T-cell (primary cell): Measurements from ENCODE around the gene AP5Z1. TPM values are rescaled to one million over a fixed set of nuclear protein-coding genes. Genes with fewer than 3 reads are reported as not detected.
A peak's percentile ranks its signal among the peaks of the same experiment; 100 is the strongest.

ENCODE experiments used
- ATAC-seq, 4 experiments: fragments of 200-7000 bp in 3 of 4; fragments of 150-1000 bp in 1 of 4; cut with Tn5 transposase; replicated peaks in 1 of 4; 1 replicate in 3 of 4; 2 replicates in 1 of 4; pipeline ENCODE4 v1.10.0; 2021; ENCODE audit warnings: moderate library complexity in 3 of 4, mild to moderate bottlenecking in 2 of 4, moderate number of reproducible peaks in 1 of 4
- CTCF ChIA-PET, 2 donors: fragments of 300-600 bp; sonication (Branson Sonifier 250); formaldehyde crosslinking; loops; one replicate each; lab custom pipeline; 2022; ENCODE audit warnings: antibody characterized with exemption in 2 of 2; lab: Charles Lee
- POLR2A ChIA-PET, 2 donors: fragments of 300-600 bp; sonication (Branson Sonifier 250); formaldehyde crosslinking; loops; one replicate each; lab custom pipeline; 2022; ENCODE audit warnings: antibody characterized with exemption in 2 of 2; lab: Charles Lee
- DNase-seq, 35 experiments: peaks; one replicate each; pipeline versions ENCODE4 v3.0.0 to v3.0.0-alpha.2; 2013 to 2023
- H3K27ac ChIP-seq: one replicate; pipeline ENCODE4 v1.5.1; 2013; ENCODE audit warnings: low read length
- H3K27me3 ChIP-seq, 2 experiments: replicated peaks in 1 of 2; 1 replicate in 1 of 2; 2 replicates in 1 of 2; pipeline versions ENCODE4 v1.6.1 to v1.7.0; 2013; ENCODE audit warnings: low read length in 1 of 2, mixed read lengths in 1 of 2; ENCODE audit not compliant: control insufficient read depth in 2 of 2, insufficient read depth in 2 of 2; ENCODE audit errors: extremely low read depth in 1 of 2
- H3K36me3 ChIP-seq, 2 donors: 1 replicate in 1 of 2; 2 replicates in 1 of 2; pipeline versions ENCODE4 v1.6.1 to v1.7.0; 2013; ENCODE audit warnings: low read length in 1 of 2; ENCODE audit not compliant: control insufficient read depth in 2 of 2, insufficient read depth in 1 of 2; ENCODE audit errors: extremely low read depth in 1 of 2
- H3K4me1 ChIP-seq, 2 experiments: 1 replicate in 1 of 2; 2 replicates in 1 of 2; pipeline versions ENCODE4 v1.6.1 to v1.7.0; 2013; ENCODE audit warnings: low read length in 2 of 2, mixed read lengths in 1 of 2; ENCODE audit not compliant: insufficient read depth in 2 of 2, control insufficient read depth in 1 of 2; ENCODE audit errors: extremely low read depth in 1 of 2
- H3K4me3 ChIP-seq, 2 donors: 1 replicate in 1 of 2; 2 replicates in 1 of 2; pipeline versions ENCODE4 v1.5.1 to v1.7.0; 2013; ENCODE audit warnings: mild to moderate bottlenecking in 2 of 2, low read length in 1 of 2, moderate library complexity in 1 of 2; ENCODE audit not compliant: control insufficient read depth in 1 of 2; ENCODE audit errors: extremely low read depth in 1 of 2
- H3K9me3 ChIP-seq: 2 replicates; pipeline ENCODE4 v1.7.0; 2013
- H3K27ac Mint-ChIP-seq, 2 donors: one replicate each; pipeline ENCODE4 v1.8.0; 2020 to 2021; ENCODE audit warnings: mild to moderate bottlenecking in 2 of 2, mixed read lengths in 2 of 2
- H3K27me3 Mint-ChIP-seq, 2 donors: one replicate each; pipeline ENCODE4 v1.8.0; 2021 to 2022; ENCODE audit warnings: mixed read lengths in 2 of 2
- H3K36me3 Mint-ChIP-seq: one replicate; pipeline ENCODE4 v1.8.0; 2021; ENCODE audit warnings: mixed read lengths
- H3K4me1 Mint-ChIP-seq, 3 donors: one replicate each; pipeline ENCODE4 v1.8.0; 2020 to 2022; ENCODE audit warnings: mixed read lengths in 3 of 3, mild to moderate bottlenecking in 1 of 3
- H3K4me3 Mint-ChIP-seq, 3 donors: one replicate each; pipeline ENCODE4 v1.8.0; 2020 to 2022; ENCODE audit warnings: mild to moderate bottlenecking in 3 of 3, mixed read lengths in 3 of 3, moderate library complexity in 3 of 3
- H3K9me3 Mint-ChIP-seq, 3 donors: one replicate each; pipeline ENCODE4 v1.8.0; 2020 to 2022; ENCODE audit warnings: mixed read lengths in 3 of 3
- WGBS: methylation state at CpG from one replicate; pipeline ENCODE4 v1.1.5; 2013; ENCODE audit warnings: missing lambda C conversion rate; ENCODE audit not compliant: insufficient coverage; 5-methylcytosine and 5-hydroxymethylcytosine counted together
- total RNA-seq, 35 experiments: library from RNA in 6 of 35; stranded (reverse) in 6 of 35; fragments of 120-200 nt in 1 of 35; gene quantifications; one replicate each; pipeline versions ENCODE4 v1.2.1 to v1.2.4 and lab custom pipeline; 2013 to 2026

AP5Z1 gene
- total RNA-seq, 5 donors from 2014 or later (not counting 1 experiment from before 2014, with no cell fraction given): 93.6 to 126 (median 110) TPM

GRCh38 chr7:4730276-4730675 lies 45.1 kb upstream of the AP5Z1 start:
- ATAC-seq: no peak
- WGBS: 90% methylated on average over 17 of the region's 19 CpGs
- no peak for DNase-seq
- no peaks in the 10 kb centered on the region for H3K9me3 ChIP-seq
- peaks cover 22 to 74% of the 10 kb centered on the region in 2 experiments for H3K4me1 ChIP-seq
- H3K27ac Mint-ChIP-seq: peak overlapping the region; percentile 55 to 77
- peaks cover 62 to 76% (median 69%) of the 10 kb centered on the region in 3 donors for H3K4me1 Mint-ChIP-seq
- H3K27me3 ChIP-seq: no peaks in the 10 kb centered on the region
- H3K36me3 ChIP-seq: peaks cover 0 to 20% of the 10 kb centered on the region in 2 donors
- H3K27me3 Mint-ChIP-seq: no peaks in the 10 kb centered on the region
- no peaks in the 10 kb centered on the region for H3K9me3 Mint-ChIP-seq
- POLR2A ChIA-PET: no interaction called here
- H3K36me3 Mint-ChIP-seq: peaks cover 9% of the 10 kb centered on the region
- H3K4me3 ChIP-seq: peak overlapping the region in 1 of 2 donors; percentile 44
- no peak overlapping the region for H3K27ac ChIP-seq
- CTCF ChIA-PET: no interaction called here
- H3K4me3 Mint-ChIP-seq: peak overlapping the region in 2 of 3 donors; percentile 28 to 65

GRCh38 chr7:4730971-4731370 lies 44.5 kb upstream of the AP5Z1 start:
- Mint-ChIP-seq H3K36me3 (peaks cover 9% of the 10 kb centered on the region), H3K4me1 (peaks cover 59 to 76% (median 67%) of the 10 kb centered on the region in 3 donors), H3K27ac (peak overlapping the region; percentile 55 to 77), H3K27me3 (no peaks in the 10 kb centered on the region), H3K4me3 (peak overlapping the region in 2 of 3 donors; percentile 28 to 65), H3K9me3 (no peaks in the 10 kb centered on the region)
- peak overlapping the region in 1 of 2 donors; percentile 44 for H3K4me3 ChIP-seq
- no peaks in the 10 kb centered on the region for H3K9me3 ChIP-seq
- peaks cover 0 to 21% of the 10 kb centered on the region in 2 donors for H3K36me3 ChIP-seq
- POLR2A ChIA-PET: no interaction called here
- ATAC-seq: peak in 2 of 4 experiments; percentile 22 to 36
- no peak overlapping the region for H3K27ac ChIP-seq
- CTCF ChIA-PET: no interaction called here
- 62% methylated on average over 5 of the region's 10 CpGs for WGBS
- H3K27me3 ChIP-seq: no peaks in the 10 kb centered on the region
- DNase-seq: no peak
- peaks cover 22 to 70% of the 10 kb centered on the region in 2 experiments for H3K4me1 ChIP-seq

- H3K4me3 ChIP-seq: no peak overlapping the region
- Mint-ChIP-seq H3K27ac (peak overlapping the region in 1 of 2 donors; percentile 31), H3K36me3 (peaks cover 9% of the 10 kb centered on the region), H3K27me3 (no peaks in the 10 kb centered on the region), H3K4me3 (peak overlapping the region in 1 of 3 donors; percentile 49), H3K9me3 (no peaks in the 10 kb centered on the region), H3K4me1 (peaks cover 54 to 71% (median 64%) of the 10 kb centered on the region in 3 donors)
- H3K4me1 ChIP-seq: peaks cover 22 to 65% of the 10 kb centered on the region in 2 experiments
- H3K27ac ChIP-seq: no peak overlapping the region
- H3K9me3 ChIP-seq: no peaks in the 10 kb centered on the region
- ChIA-PET CTCF (no interaction called here), POLR2A (no interaction called here)
- peaks cover 0 to 21% of the 10 kb centered on the region in 2 donors for H3K36me3 ChIP-seq
- ATAC-seq (no peak), DNase-seq (no peak)
- no peaks in the 10 kb centered on the region for H3K27me3 ChIP-seq
- over 99% methylated on average over 16 of the region's 16 CpGs for WGBS
Measured at GRCh38 chr7:4731803-4732202, 43.6 kb upstream of the AP5Z1 start.

GRCh38 chr7:4733936-4734528 lies 41.4 kb upstream of the AP5Z1 start:
- WGBS: 51% methylated on average over 12 of the region's 15 CpGs
- peaks cover 0 to 18% of the 10 kb centered on the region in 2 donors for H3K36me3 ChIP-seq
- Mint-ChIP-seq H3K9me3 (no peaks in the 10 kb centered on the region), H3K4me1 (peaks cover 70 to 78% (median 73%) of the 10 kb centered on the region in 3 donors), H3K4me3 (peak overlapping the region; percentile 22 to 61 (median 41)), H3K36me3 (peaks cover 9% of the 10 kb centered on the region), H3K27me3 (no peaks in the 10 kb centered on the region), H3K27ac (peak overlapping the region; percentile 70 to 87)
- POLR2A ChIA-PET: interaction anchor here in 1 of 2 donors (0.7 kb wide), 1 partner anchor 11 kb away, joined by 4 read pairs; no protein-coding TSS in a partner anchor
- H3K4me1 ChIP-seq: peaks cover 27 to 74% of the 10 kb centered on the region in 2 experiments
- no peak overlapping the region for H3K4me3 ChIP-seq
- H3K9me3 ChIP-seq: no peaks in the 10 kb centered on the region
- CTCF ChIA-PET: interaction anchor here in 1 of 2 donors (1.4 kb wide), 1 partner anchor 10 kb away, joined by 4 read pairs; no protein-coding TSS in a partner anchor
- peak; percentile 51 to 60 (median 57) for ATAC-seq
- DNase-seq: peak in 4 of 35 experiments; percentile 21 to 33 (median 28)
- H3K27ac ChIP-seq: no peak overlapping the region
- no peaks in the 10 kb centered on the region for H3K27me3 ChIP-seq

GRCh38 chr7:4734587-4735345 lies 40.7 kb upstream of the AP5Z1 start:
- H3K27me3 Mint-ChIP-seq: no peaks in the 10 kb centered on the region
- POLR2A ChIA-PET: no interaction called here
- peaks cover 0 to 18% of the 10 kb centered on the region in 2 donors for H3K36me3 ChIP-seq

GRCh38 chr7:4737300-4737699 lies 38.1 kb upstream of the AP5Z1 start:
- H3K4me3 ChIP-seq: no peak overlapping the region
- peaks cover 28 to 64% of the 10 kb centered on the region in 2 experiments for H3K4me1 ChIP-seq
- Mint-ChIP-seq H3K4me1 (peaks cover 68% of the 10 kb centered on the region in 3 donors), H3K27me3 (no peaks in the 10 kb centered on the region), H3K36me3 (peaks cover 23% of the 10 kb centered on the region), H3K4me3 (no peak overlapping the region), H3K27ac (peak overlapping the region; percentile 33 to 52), H3K9me3 (no peaks in the 10 kb centered on the region)
- H3K9me3 ChIP-seq: no peaks in the 10 kb centered on the region
- no peak overlapping the region for H3K27ac ChIP-seq
- ATAC-seq (no peak), DNase-seq (no peak)
- H3K36me3 ChIP-seq: peaks cover 0 to 23% of the 10 kb centered on the region in 2 donors
- WGBS: 82% methylated on average over 7 of the region's 15 CpGs
- H3K27me3 ChIP-seq: no peaks in the 10 kb centered on the region
- ChIA-PET CTCF (no interaction called here), POLR2A (interaction anchor here in 1 of 2 donors (0.6 kb wide), 1 partner anchor 46 kb away, joined by 3 read pairs; no protein-coding TSS in a partner anchor)

More at GRCh38 chr7:4734587-4735345, 40.7 kb upstream of the AP5Z1 start:
- peak overlapping the region in 1 of 3 donors; percentile 61 for H3K4me3 Mint-ChIP-seq
- H3K4me1 Mint-ChIP-seq: peaks cover 77 to 81% (median 78%) of the 10 kb centered on the region in 3 donors
- no peak for ATAC-seq
- peak overlapping the region; percentile 63 to 87 for H3K27ac Mint-ChIP-seq
- no peaks in the 10 kb centered on the region for H3K9me3 Mint-ChIP-seq
- Histone ChIP-seq H3K4me3 (no peak overlapping the region), H3K4me1 (peaks cover 33 to 74% of the 10 kb centered on the region in 2 experiments), H3K27me3 (no peaks in the 10 kb centered on the region), H3K9me3 (no peaks in the 10 kb centered on the region), H3K27ac (no peak overlapping the region)
- 91% methylated on average over 17 of the region's 23 CpGs for WGBS
- peaks cover 9% of the 10 kb centered on the region for H3K36me3 Mint-ChIP-seq
- no peak for DNase-seq
- CTCF ChIA-PET: interaction anchor here in 1 of 2 donors (0.6 to 1.0 kb wide), 2 partner anchors 8 to 50 kb away, joined by 3 to 8 read pairs; no protein-coding TSS in a partner anchor
